MG63 (cell line): ENCODE results near the gene STX3. TPM values are rescaled to one million over a fixed set of nuclear protein-coding genes. Genes with fewer than 3 reads are reported as not detected.
"Not testable (repeated sequence)": the region's sequence is repeated elsewhere in the genome, so short reads cannot be mapped to it uniquely, and the experiment has no call there.

Source experiments
- DNase-seq: peaks from one replicate; pipeline ENCODE4 v3.0.0-alpha.2; 2020
- H3K27me3 ChIP-seq: fragments of 250-450 bp; sonication (Bioruptor Pico); 2 replicates; pipeline ENCODE4 v1.5.1; 2020; ENCODE audit warnings: mild to moderate bottlenecking, moderate library complexity
- H3K36me3 ChIP-seq: fragments of 250-450 bp; sonication (Bioruptor Pico); 2 replicates; pipeline ENCODE4 v1.5.1; 2020; ENCODE audit warnings: mild to moderate bottlenecking, moderate library complexity
- H3K4me3 ChIP-seq: fragments of 250-450 bp; sonication (Bioruptor Pico); 2 replicates; pipeline ENCODE4 v1.5.1; 2020; ENCODE audit warnings: mild to moderate bottlenecking, moderate library complexity
- H3K9me3 ChIP-seq: fragments of 250-450 bp; sonication (Bioruptor Pico); 2 replicates; pipeline ENCODE4 v1.5.1; 2020; ENCODE audit warnings: mild to moderate bottlenecking, moderate library complexity
- total RNA-seq: library from RNA; depleted of rRNA; stranded (reverse); fragments of >200 nt; shearing (Covaris generic); gene quantifications from 2 replicates; pipeline ENCODE4 v1.2.3, GENCODE V29; 2014; ENCODE audit warnings: low replicate concordance; rRNA removed

STX3 gene
- total RNA-seq, 1 experiment from 2014 or later: 5.6 TPM

DNA sequence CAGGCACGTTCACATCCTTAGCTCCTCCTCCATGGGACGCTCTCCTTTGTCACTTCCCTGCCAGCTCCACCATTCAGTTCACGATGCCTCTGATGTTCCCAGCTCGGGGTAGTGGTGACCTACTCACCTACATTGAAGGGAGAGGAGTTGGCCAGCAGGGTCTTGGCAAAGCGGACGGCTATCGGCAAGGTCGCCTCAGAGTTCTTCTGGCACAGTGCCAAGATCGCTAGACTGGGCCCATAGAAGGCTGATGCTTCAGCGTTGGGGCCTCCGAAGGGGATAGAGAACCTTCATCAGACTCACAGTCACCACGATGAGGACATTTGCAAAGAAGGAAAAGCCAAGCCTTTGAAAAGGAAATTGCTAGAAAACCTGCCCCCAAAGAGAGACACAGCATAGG, 87.1 kb downstream of the STX3 start:
- DNase-seq: no peak
- Histone ChIP-seq H3K36me3 (no peaks in the 10 kb centered on the region), H3K4me3 (no peak overlapping the region), H3K9me3 (no peaks in the 10 kb centered on the region), H3K27me3 (no peaks in the 10 kb centered on the region)

DNA sequence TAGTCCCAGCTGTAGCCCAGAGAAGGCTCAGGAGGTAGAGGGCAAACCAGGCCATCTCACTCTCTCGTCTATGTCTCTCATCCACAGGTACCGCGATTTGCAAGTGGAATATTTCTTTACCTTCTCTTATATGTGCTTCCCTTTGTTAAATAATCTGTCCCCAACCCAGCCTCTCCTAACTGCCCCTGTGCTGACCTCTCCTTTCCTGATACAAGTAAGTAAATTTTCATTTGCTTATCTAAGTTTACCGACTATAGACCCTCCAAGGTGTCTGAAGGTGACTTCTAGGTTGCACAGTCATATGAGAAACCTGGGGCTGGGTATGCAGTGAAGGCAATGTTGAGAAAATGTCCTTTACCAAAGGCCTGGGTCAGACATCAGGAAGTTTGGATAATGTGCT, 90.2 kb downstream of the STX3 start, which contains the start of gene CBLIF:
CBLIF (minus strand) TSS at position 101 of the 400 bp plus-strand sequence; CDS start at position 55, 46 bp downstream.
- Histone ChIP-seq H3K27me3 (no peaks in the 10 kb centered on the region), H3K4me3 (no peak within 1 kb of the TSS), H3K9me3 (no peaks in the 10 kb centered on the region), H3K36me3 (no peaks in the 10 kb centered on the region)
- DNase-seq: no peak

DNA sequence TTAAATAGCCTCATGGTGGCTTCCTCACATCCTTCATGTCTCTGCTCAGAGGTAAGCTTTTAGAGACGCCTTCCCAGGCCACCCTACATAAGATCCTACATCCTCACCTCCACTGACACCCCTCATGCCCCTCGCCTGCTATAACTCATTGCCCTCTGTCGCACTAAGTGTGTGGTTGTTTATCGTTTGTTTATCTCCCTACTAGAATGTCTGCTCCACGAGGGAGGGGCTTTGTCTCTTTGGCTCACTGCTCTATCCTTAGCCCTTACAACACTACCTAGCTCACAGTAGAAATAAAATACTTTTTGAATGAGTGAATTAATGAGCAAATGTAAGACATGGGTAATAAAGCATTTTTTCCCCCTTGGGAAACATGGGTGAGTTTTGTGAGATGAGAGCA, 91.4 kb downstream of the STX3 start:
- Histone ChIP-seq H3K9me3 (0 out of 2 replicates have a peak, but pooled peaks cover 2% of the 10 kb centered on the region), H3K27me3 (no peaks in the 10 kb centered on the region), H3K4me3 (no peak overlapping the region), H3K36me3 (no peaks in the 10 kb centered on the region)
- no peak for DNase-seq

DNA sequence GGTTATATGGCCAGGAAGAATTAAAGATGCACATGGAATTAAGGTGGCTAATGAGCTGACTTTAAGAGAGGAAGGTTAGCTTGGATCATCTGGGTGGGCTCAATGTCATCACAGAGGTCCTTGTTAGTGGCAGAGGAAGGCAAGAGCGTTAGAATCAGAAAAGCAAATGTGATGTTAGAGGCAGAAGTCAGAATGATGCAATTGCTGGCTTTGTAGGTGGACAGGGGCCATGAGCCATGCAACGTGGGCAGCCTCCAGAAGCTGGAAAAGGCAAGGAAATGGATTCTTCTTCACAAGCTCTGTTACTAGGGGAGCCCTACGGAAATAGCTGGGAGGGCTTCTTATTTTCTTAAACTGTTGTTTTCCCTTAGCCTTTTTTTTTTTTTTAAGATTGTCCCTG, 92.5 kb downstream of the STX3 start:
- Histone ChIP-seq H3K27me3 (no peaks in the 10 kb centered on the region), H3K9me3 (0 out of 2 replicates have a peak, but pooled peaks cover 2% of the 10 kb centered on the region), H3K36me3 (no peaks in the 10 kb centered on the region), H3K4me3 (no peak overlapping the region)
- no peak for DNase-seq

DNA sequence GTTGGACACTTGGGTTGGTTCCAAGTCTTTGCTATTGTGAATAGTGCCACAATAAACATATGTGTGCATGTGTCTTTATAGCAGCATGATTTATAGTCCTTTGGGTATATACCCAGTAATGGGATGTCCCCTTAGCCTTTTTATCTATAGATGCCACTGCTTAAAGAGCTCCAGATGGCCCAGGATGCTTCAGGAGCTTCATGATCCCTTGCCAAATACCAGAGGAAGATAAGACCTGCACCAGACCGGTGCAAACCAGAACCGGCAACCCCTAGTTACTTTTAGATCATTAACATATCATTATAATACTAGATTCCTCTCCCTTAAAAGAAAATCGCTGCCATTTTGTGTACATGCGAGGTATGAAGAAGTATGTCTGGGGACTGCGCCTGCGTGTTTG, 93.3 kb downstream of the STX3 start:
- not testable (repeated sequence) for H3K4me3 ChIP-seq, DNase-seq

DNA sequence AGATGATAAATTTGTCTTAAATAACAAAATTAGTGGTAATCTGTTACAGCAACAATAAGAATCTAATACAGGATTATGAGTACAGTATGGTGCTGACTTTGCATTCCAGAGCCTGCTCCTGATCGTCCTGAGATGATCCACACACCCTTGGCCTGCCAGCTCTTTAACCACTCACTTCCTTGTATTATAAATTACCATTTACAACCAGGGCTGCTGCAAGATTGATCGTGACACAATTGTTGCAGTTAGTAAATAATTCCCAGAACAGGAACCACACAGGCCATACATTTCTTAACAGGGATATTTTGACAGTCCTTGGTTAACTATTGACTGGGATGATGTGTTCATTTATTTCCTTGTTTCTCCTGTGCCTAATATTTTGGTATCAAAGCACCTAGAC, 94.0 kb downstream of the STX3 start:
- Histone ChIP-seq H3K9me3 (0 out of 2 replicates have a peak, but pooled peaks cover 2% of the 10 kb centered on the region), H3K36me3 (no peaks in the 10 kb centered on the region), H3K27me3 (no peaks in the 10 kb centered on the region), H3K4me3 (no peak overlapping the region)
- DNase-seq: no peak

More for the DNA sequence above, 93.3 kb downstream of the STX3 start:
- not testable (repeated sequence) for H3K36me3 ChIP-seq, H3K9me3 ChIP-seq, H3K27me3 ChIP-seq

DNA sequence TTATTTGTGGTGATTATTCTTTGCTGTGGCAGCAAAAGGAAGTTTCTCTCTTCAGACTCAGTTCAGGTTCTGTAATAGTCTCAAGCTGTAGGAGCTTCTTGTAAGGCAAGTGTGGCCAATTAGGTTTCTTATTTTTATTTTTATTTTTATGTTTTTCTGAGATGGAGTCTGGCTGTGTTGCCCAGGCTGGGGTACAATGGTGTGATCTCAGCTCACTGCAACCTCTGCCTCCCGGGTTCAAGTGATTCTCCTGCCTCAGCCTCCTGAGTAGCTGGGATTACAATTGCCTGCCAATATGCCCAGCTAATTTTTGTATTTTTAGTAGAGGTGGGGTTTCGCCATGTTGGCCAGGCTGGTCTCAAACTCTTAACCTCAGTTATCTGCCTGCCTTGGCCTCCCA, 94.4 kb downstream of the STX3 start:
- H3K9me3 ChIP-seq, H3K27me3 ChIP-seq, H3K4me3 ChIP-seq, DNase-seq, H3K36me3 ChIP-seq: not testable (repeated sequence)

DNA sequence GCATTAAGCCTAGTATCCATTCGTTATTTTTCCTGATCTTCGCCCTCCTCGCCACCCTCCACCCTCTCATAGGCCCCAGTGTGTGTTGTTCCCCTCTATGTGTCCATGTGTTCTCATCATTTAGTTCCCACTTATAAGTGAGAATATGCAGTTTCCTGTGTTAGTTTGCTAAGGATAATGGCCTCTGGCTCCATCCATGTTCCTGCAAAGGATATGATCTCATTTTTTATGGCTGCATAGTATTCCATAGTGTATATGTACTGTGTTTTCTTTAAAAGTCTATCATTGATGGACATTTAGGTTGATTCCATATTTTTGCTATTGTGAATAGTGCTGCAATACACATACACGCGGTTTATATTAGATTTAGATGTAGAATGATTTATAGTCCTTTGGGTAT, 96.2 kb downstream of the STX3 start:
- not testable (repeated sequence) for H3K9me3 ChIP-seq, DNase-seq, H3K36me3 ChIP-seq, H3K27me3 ChIP-seq, H3K4me3 ChIP-seq

DNA sequence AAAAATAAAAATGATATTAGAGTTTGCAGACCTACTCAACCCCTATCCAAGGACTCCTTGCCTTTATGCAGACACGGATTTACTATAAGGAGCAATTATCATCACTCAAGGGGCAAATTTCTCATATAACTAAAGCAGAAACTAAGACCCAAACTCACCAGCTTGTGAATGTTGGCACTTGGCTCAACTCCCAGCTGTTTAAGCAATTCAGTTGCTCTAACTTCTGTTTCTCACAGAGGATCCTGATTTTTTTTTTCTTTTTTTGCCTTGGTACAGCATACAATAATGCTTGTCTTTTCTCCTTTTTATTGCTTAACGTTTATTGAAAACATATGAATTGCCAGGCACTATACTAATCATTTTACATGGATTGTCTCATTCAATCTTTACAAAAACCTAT, 99.7 kb downstream of the STX3 start:
- H3K36me3 ChIP-seq: no peaks in the 10 kb centered on the region
- H3K4me3 ChIP-seq: no peak overlapping the region
- 0 out of 2 replicates have a peak, but pooled peaks cover 2% of the 10 kb centered on the region for H3K9me3 ChIP-seq
- no peak for DNase-seq
- no peaks in the 10 kb centered on the region for H3K27me3 ChIP-seq

Other genes with a start within 250 kb of the STX3 start
- not detected in 2 replicates for gene OR4D9, start 243.8 kb upstream of the STX3 start, total RNA-seq
- gene OSBP, start 139.6 kb upstream of the STX3 start, total RNA-seq: 19.1 and 23.8 TPM in 2 replicates
- gene PATL1, start 86.3 kb upstream of the STX3 start, total RNA-seq: 8.4 and 9.9 TPM in 2 replicates
- gene OR10V1, start 41.5 kb upstream of the STX3 start, total RNA-seq: not detected in 2 replicates
- gene MRPL16, start 55.4 kb downstream of the STX3 start, total RNA-seq: 71.5 and 139 TPM in 2 replicates
- gene CBLIF, start 90.1 kb downstream of the STX3 start, total RNA-seq: not detected in 2 replicates
- gene TCN1, start 111.1 kb downstream of the STX3 start, total RNA-seq: not detected in 2 replicates
- not detected in 2 replicates for gene OOSP3, start 123.4 kb downstream of the STX3 start, total RNA-seq
- gene OOSP1, start 183.1 kb downstream of the STX3 start, total RNA-seq: not detected in 2 replicates
- not detected in 2 replicates for gene OOSP4A, start 208.7 kb downstream of the STX3 start, total RNA-seq